IMR-90 (cell line): Measurements from ENCODE around the gene NHP2. TPM values are rescaled to one million over a fixed set of nuclear protein-coding genes. Genes with fewer than 3 reads are reported as not detected.
A peak's percentile ranks its signal among the peaks of the same experiment; 100 is the strongest.

Source experiments
- ATAC-seq: fragments of 200-7000 bp; cut with Tn5 transposase; 2 replicates; pipeline ENCODE4 v1.9.1; 2020; ENCODE audit warnings: low read depth, mild to moderate bottlenecking, moderate library complexity
- BruUV-seq: library from RNA; stranded (reverse); fragments of 400-500 nt; replicated peaks from 2 replicates; lab custom pipeline; 2021; lab: Mats Ljungman, UMichigan
- CTCF ChIA-PET: fragments of 300-600 bp; formaldehyde crosslinking; extraction: SDS; loops from one replicate; lab custom pipeline; 2021; ENCODE audit warnings: antibody characterized with exemption; lab: Yijun Ruan, JAX
- POLR2A ChIA-PET: fragments of 300-600 bp; sonication (Branson Sonifier 250); formaldehyde crosslinking; loops from one replicate; lab custom pipeline; 2022; ENCODE audit warnings: antibody characterized with exemption; ENCODE audit not compliant: unreplicated experiment; lab: Charles Lee
- DNase-seq: peaks from one replicate; pipeline ENCODE4 v3.0.0; 2013
- H2AFZ ChIP-seq: replicated peaks from 2 replicates; pipeline ENCODE3; 2013; ENCODE audit warnings: low read length, mild to moderate bottlenecking; ENCODE audit not compliant: poor library complexity
- H2AK5ac ChIP-seq: 2 replicates; pipeline ENCODE4 v1.6.1; 2013; ENCODE audit warnings: low read depth, low read length, inconsistent platforms
- H2AK9ac ChIP-seq: replicated peaks from 2 replicates; pipeline ENCODE3; 2013; ENCODE audit warnings: mild to moderate bottlenecking, low read depth, low read length, moderate library complexity; ENCODE audit not compliant: poor library complexity
- H2BK120ac ChIP-seq: 2 replicates; pipeline ENCODE4 v1.6.1; 2013; ENCODE audit warnings: low read depth, low read length, inconsistent platforms
- H2BK15ac ChIP-seq: 3 replicates; pipeline ENCODE4 v1.6.1; 2013; ENCODE audit warnings: low read depth, low read length, inconsistent platforms
- H2BK20ac ChIP-seq: 2 replicates; pipeline ENCODE4 v1.6.1; 2013; ENCODE audit warnings: low read depth, mild to moderate bottlenecking, inconsistent platforms, low read length, moderate library complexity
- H2BK5ac ChIP-seq: 2 replicates; pipeline ENCODE4 v1.6.1; 2013; ENCODE audit warnings: mild to moderate bottlenecking, low read depth, low read length, inconsistent platforms; ENCODE audit not compliant: poor library complexity, severe bottlenecking
- H3K14ac ChIP-seq: replicated peaks from 2 replicates; pipeline ENCODE4 v1.6.1; 2013; ENCODE audit warnings: low read depth, low read length, inconsistent platforms
- H3K18ac ChIP-seq: 2 replicates; pipeline ENCODE4 v1.6.1; 2013; ENCODE audit warnings: low read depth, low read length, control low read depth
- H3K23ac ChIP-seq: 2 replicates; pipeline ENCODE4 v1.6.1; 2013; ENCODE audit warnings: low read depth, low read length, inconsistent platforms
- H3K27ac ChIP-seq: 2 replicates; pipeline ENCODE4 v1.5.1; 2013; ENCODE audit warnings: mild to moderate bottlenecking, control low read depth, low read length; ENCODE audit not compliant: insufficient read depth
- H3K27me3 ChIP-seq: 2 replicates; pipeline ENCODE4 v1.6.1; 2013; ENCODE audit warnings: low read length; ENCODE audit not compliant: control insufficient read depth, insufficient read depth
- H3K36me3 ChIP-seq: 2 replicates; pipeline ENCODE4 v1.6.1; 2013; ENCODE audit warnings: low read length, mixed read lengths; ENCODE audit not compliant: control insufficient read depth, insufficient read depth
- H3K4ac ChIP-seq: 2 replicates; pipeline ENCODE4 v1.6.1; 2013; ENCODE audit warnings: low read depth, low read length, inconsistent platforms
- H3K4me1 ChIP-seq: 2 replicates; pipeline ENCODE4 v1.6.1; 2013; ENCODE audit warnings: low read length, mixed read lengths; ENCODE audit not compliant: control insufficient read depth, insufficient read depth
- H3K4me2 ChIP-seq: 2 replicates; pipeline ENCODE4 v1.6.1; 2013; ENCODE audit warnings: low read depth, mild to moderate bottlenecking, control low read depth, low read length, moderate library complexity
- H3K4me3 ChIP-seq: 2 replicates; pipeline ENCODE4 v1.5.1; 2013; ENCODE audit warnings: low read depth, mild to moderate bottlenecking, control low read depth, low read length, moderate library complexity; ENCODE audit not compliant: insufficient read depth
- H3K56ac ChIP-seq: 2 replicates; pipeline ENCODE4 v1.6.1; 2013; ENCODE audit warnings: low read length, inconsistent platforms; ENCODE audit not compliant: insufficient read depth; ENCODE audit errors: extremely low read depth
- H3K79me1 ChIP-seq, 2 experiments: 2 replicates each; pipeline ENCODE4 v1.6.1; 2013; ENCODE audit warnings: low read length in 2 of 2, inconsistent platforms in 1 of 2, low read depth in 1 of 2
- H3K9ac ChIP-seq: 2 replicates; pipeline ENCODE4 v1.6.1; 2013; ENCODE audit warnings: low read depth, low read length, control low read depth
- H3K9me1 ChIP-seq: 2 replicates; pipeline ENCODE4 v1.6.1; 2013; ENCODE audit warnings: low read length, inconsistent platforms; ENCODE audit not compliant: insufficient read depth
- H3K9me3 ChIP-seq: 2 replicates; pipeline ENCODE4 v1.6.1; 2013; ENCODE audit warnings: low read length; ENCODE audit not compliant: control insufficient read depth, insufficient read depth
- H4K20me1 ChIP-seq: 2 replicates; pipeline ENCODE4 v1.6.1; 2013; ENCODE audit warnings: low read length, inconsistent platforms; ENCODE audit not compliant: insufficient read depth
- H4K5ac ChIP-seq: 2 replicates; pipeline ENCODE4 v1.6.1; 2013; ENCODE audit warnings: mild to moderate bottlenecking, low read depth, low read length, control low read depth
- H4K8ac ChIP-seq, 2 experiments: 2 replicates each; pipeline ENCODE4 v1.6.1; 2013; ENCODE audit warnings: low read depth in 2 of 2, low read length in 2 of 2, control low read depth in 1 of 2, inconsistent platforms in 1 of 2
- H4K91ac ChIP-seq: 2 replicates; pipeline ENCODE4 v1.6.1; 2013; ENCODE audit warnings: low read depth, low read length, inconsistent platforms; ENCODE audit not compliant: insufficient read depth
- BHLHE40 ChIP-seq: fragments of 150-350 bp; IDR thresholded peaks from 2 replicates; pipeline ENCODE4 v1.6.1; 2016; ENCODE audit warnings: mild to moderate bottlenecking, low read depth, low read length
- CEBPB ChIP-seq: IDR thresholded peaks from 2 replicates; pipeline ENCODE4 v1.6.1; 2012; ENCODE audit warnings: low read depth, low read length, improper control_type of control experiment
- CHD1 ChIP-seq: IDR thresholded peaks from 2 replicates; pipeline ENCODE4 v1.6.1; 2012; ENCODE audit warnings: low read depth, low read length, improper control_type of control experiment
- FOS ChIP-seq: fragments of 150-350 bp; IDR thresholded peaks from 2 replicates; pipeline ENCODE4 v1.6.1; 2016; ENCODE audit warnings: low read depth, low read length
- MAFK ChIP-seq: IDR thresholded peaks from 2 replicates; pipeline ENCODE4 v1.6.1; 2012; ENCODE audit warnings: low read depth, low read length, improper control_type of control experiment
- MAZ ChIP-seq: IDR thresholded peaks from 2 replicates; pipeline ENCODE4 v1.6.1; 2012; ENCODE audit warnings: low read depth, mild to moderate bottlenecking, low read length, improper control_type of control experiment, moderate library complexity, borderline replicate concordance
- MXI1 ChIP-seq: IDR thresholded peaks from 2 replicates; pipeline ENCODE4 v1.6.1; 2012; ENCODE audit warnings: low read depth, mild to moderate bottlenecking, low read length, moderate library complexity, borderline replicate concordance
- NFE2L2 ChIP-seq: fragments of 150-350 bp; IDR thresholded peaks from 2 replicates; pipeline ENCODE4 v1.6.1; 2016; ENCODE audit warnings: low read depth, mild to moderate bottlenecking, low read length
- POLR2A ChIP-seq: IDR thresholded peaks from 2 replicates; pipeline ENCODE4 v1.6.1; 2012; ENCODE audit warnings: mild to moderate bottlenecking, low read depth, low read length
- RAD21 ChIP-seq: IDR thresholded peaks from 2 replicates; pipeline ENCODE4 v1.6.1; 2012; ENCODE audit warnings: low read length, improper control_type of control experiment
- RCOR1 ChIP-seq: IDR thresholded peaks from 2 replicates; pipeline ENCODE4 v1.6.1; 2012; ENCODE audit warnings: mild to moderate bottlenecking, low read length, improper control_type of control experiment; ENCODE audit not compliant: insufficient replicate concordance
- RFX5 ChIP-seq: IDR thresholded peaks from 2 replicates; pipeline ENCODE4 v1.8.0; 2012; ENCODE audit warnings: low read depth, mild to moderate bottlenecking, low read length, moderate library complexity
- SMC3 ChIP-seq: fragments of 150-350 bp; IDR thresholded peaks from 2 replicates; pipeline ENCODE4 v1.6.1; 2016; ENCODE audit warnings: low read depth, mild to moderate bottlenecking, antibody characterized with exemption, low read length, moderate library complexity
- whole genome bisulfite sequencing, 2 experiments: methylation state at CpG; one replicate each; pipeline versions ENCODE4 v1.1.5 to v1.1.7; 2013; ENCODE audit warnings: missing lambda C conversion rate in 2 of 2; ENCODE audit not compliant: insufficient read length in 1 of 2; ENCODE audit errors: extremely low coverage in 2 of 2; 5-methylcytosine and 5-hydroxymethylcytosine counted together
- dilution Hi-C: fragments of 300-500 bp; cut with HindIII; formaldehyde crosslinking; loops from one replicate; pipeline ENCODE4 v1.14.3; 2018; ENCODE audit warnings: low sequenced_read_pairs; ENCODE audit not compliant: unreplicated experiment
- in situ Hi-C: fragments of 300-500 bp; cut with MboI; formaldehyde crosslinking; loops from 3 replicates; pipeline ENCODE4 v1.14.3; 2019; ENCODE audit warnings: low sequenced_read_pairs, inconsistent platforms, mixed read lengths
- intact Hi-C: fragments of 100-400 bp; cut with micrococcal nuclease; formaldehyde crosslinking; loops from 2 replicates; pipeline ENCODE4 v1.10.0; 2022
- polyA plus RNA-seq, 3 experiments: library from polyadenylated mRNA; depleted of rRNA; stranded (reverse); fragments of >200 nt; gene quantifications; 2 replicates each; pipeline ENCODE4 v1.2.3, GENCODE V29; 2012; ENCODE audit warnings: low replicate concordance in 1 of 3
- total RNA-seq: library from RNA; depleted of rRNA; stranded (reverse); fragments of >200 nt; gene quantifications from 2 replicates; pipeline ENCODE4 v1.2.3, GENCODE V29; 2012
- TF ChIP-seq, protein P1 (sequence below): fragments of 150-350 bp; IDR thresholded peaks from 2 replicates; pipeline ENCODE4 v1.6.1; 2017; ENCODE audit warnings: mild to moderate bottlenecking, antibody characterized with exemption, low read length, low read depth
- TF ChIP-seq, protein P2 (sequence below): fragments of 150-350 bp; IDR thresholded peaks from 2 replicates; pipeline ENCODE4 v1.6.1; 2016; ENCODE audit warnings: low read depth, mild to moderate bottlenecking, low read length, moderate library complexity, borderline replicate concordance

Gene NHP2
- total and polyA plus RNA-seq, 2 of the 4 experiments (the other 2 are of a cell fraction): 180 to 278 TPM

DNA sequence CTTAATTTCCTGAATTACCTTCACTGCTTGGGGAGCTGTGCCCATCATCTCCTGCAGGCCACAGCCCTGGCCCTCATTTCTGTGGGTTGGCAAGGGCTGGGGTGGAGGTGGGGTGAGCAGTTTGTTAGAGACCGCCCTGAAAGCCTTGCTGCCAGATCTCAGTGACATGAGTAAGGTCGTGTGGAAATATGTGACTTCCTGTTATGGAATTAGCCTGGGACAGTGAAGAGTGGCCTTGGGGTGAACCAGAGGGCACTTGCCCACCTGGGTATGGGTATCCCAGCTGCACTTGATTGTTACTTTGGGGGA, 48.2 kb upstream of the NHP2 start:
- no peak for ATAC-seq
- no peaks in the 10 kb centered on the region for H3K9me3 ChIP-seq
- no peak overlapping the region for H3K4ac ChIP-seq
- no peak overlapping the region for H2BK15ac ChIP-seq
- H4K8ac ChIP-seq: no peak overlapping the region
- WGBS, 2 experiments: 13% methylated on average over 1 of the region's 2 CpGs; no CpG with 5 or more reads in 1 of the 2 experiments
- no peak for DNase-seq
- ChIA-PET CTCF (no interaction called here), POLR2A (no interaction called here)
- BruUV-seq: no TSS peak
- no peak overlapping the region for H2BK120ac ChIP-seq
- H3K18ac ChIP-seq: no peak overlapping the region
- no peak overlapping the region for H2AK5ac ChIP-seq
- in situ Hi-C loops: no loop called here
- no peak overlapping the region for H3K56ac ChIP-seq
- intact Hi-C loops: no loop called here
- peaks cover 10% of the 10 kb centered on the region for H3K4me1 ChIP-seq
- H3K4me3 ChIP-seq: no peak overlapping the region
- H2BK20ac ChIP-seq: no peak overlapping the region; the same call in 1 of the 2 replicates
- H4K5ac ChIP-seq: no peak overlapping the region
- no peak overlapping the region for H3K14ac ChIP-seq
- dilution Hi-C loops: no loop called here
- peak overlapping the region; percentile 5 for H2AK9ac ChIP-seq
- TF ChIP-seq CHD1: no peak
- no peak for TF ChIP-seq MAZ
- no peak for TF ChIP-seq BHLHE40
- no peak for TF ChIP-seq NFE2L2
- TF ChIP-seq, protein P1, sequence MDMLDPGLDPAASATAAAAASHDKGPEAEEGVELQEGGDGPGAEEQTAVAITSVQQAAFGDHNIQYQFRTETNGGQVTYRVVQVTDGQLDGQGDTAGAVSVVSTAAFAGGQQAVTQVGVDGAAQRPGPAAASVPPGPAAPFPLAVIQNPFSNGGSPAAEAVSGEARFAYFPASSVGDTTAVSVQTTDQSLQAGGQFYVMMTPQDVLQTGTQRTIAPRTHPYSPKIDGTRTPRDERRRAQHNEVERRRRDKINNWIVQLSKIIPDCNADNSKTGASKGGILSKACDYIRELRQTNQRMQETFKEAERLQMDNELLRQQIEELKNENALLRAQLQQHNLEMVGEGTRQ: no peak
- TF ChIP-seq RAD21: no peak
- no peak for TF ChIP-seq SMC3
- no peak for TF ChIP-seq CEBPB
- no peak for TF ChIP-seq RCOR1
- no peak for TF ChIP-seq MXI1
- TF ChIP-seq RFX5: no peak
- no peak for TF ChIP-seq POLR2A
- TF ChIP-seq, protein P2, sequence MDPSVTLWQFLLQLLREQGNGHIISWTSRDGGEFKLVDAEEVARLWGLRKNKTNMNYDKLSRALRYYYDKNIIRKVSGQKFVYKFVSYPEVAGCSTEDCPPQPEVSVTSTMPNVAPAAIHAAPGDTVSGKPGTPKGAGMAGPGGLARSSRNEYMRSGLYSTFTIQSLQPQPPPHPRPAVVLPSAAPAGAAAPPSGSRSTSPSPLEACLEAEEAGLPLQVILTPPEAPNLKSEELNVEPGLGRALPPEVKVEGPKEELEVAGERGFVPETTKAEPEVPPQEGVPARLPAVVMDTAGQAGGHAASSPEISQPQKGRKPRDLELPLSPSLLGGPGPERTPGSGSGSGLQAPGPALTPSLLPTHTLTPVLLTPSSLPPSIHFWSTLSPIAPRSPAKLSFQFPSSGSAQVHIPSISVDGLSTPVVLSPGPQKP: no peak
- no peak for TF ChIP-seq MAFK
- no peak for TF ChIP-seq FOS
- peaks cover 11% of the 10 kb centered on the region for H3K9me1 ChIP-seq
- no peak overlapping the region for H3K9ac ChIP-seq
- H3K23ac ChIP-seq: no peak overlapping the region
- H2BK5ac ChIP-seq: no peak overlapping the region
- no peak overlapping the region for H4K91ac ChIP-seq
- H3K36me3 ChIP-seq: peaks cover 10% of the 10 kb centered on the region
- peaks cover 17% of the 10 kb centered on the region for H4K20me1 ChIP-seq
- peaks cover 0 to 22% of the 10 kb centered on the region in 2 experiments; a peak in 2 of 4 replicates for H3K79me1 ChIP-seq
- no peaks in the 10 kb centered on the region for H3K27me3 ChIP-seq
- H3K4me2 ChIP-seq: no peak overlapping the region
- peak overlapping the region; percentile 67 for H2AFZ ChIP-seq
- H3K27ac ChIP-seq: no peak overlapping the region
